ENCODE data around the gene CCDC138. TPM values are rescaled to one million over a fixed set of nuclear protein-coding genes. Genes with fewer than 3 reads are reported as not detected.

Gene CCDC138
- total and polyA plus RNA-seq, 2 of the 13 experiments (the other 11 are each of a cell fraction or from before 2014, with no cell fraction given): 5.6 to 32.5 TPM

- no peak for TF ChIP-seq MLLT10 (CRISPR knock-in tag; IDR thresholded peaks at IDR 0.05)
- TF ChIP-seq SOX13 (IDR thresholded peaks at IDR 0.05): peak; percentile 33; the same call in 1 of the 2 replicates
- peak in 1 of 2 experiments; percentile 54; a peak in 1 of 4 replicates for TF ChIP-seq SOX13 (CRISPR knock-in tag; conservative IDR thresholded peaks at IDR 0.05 in 1 of 2, IDR thresholded peaks at IDR 0.05 in 1 of 2)
- peak; percentile 93 for TF ChIP-seq ATF7-NPFF (CRISPR knock-in tag; IDR thresholded peaks at IDR 0.05; ENCODE audit: low read depth)
- no peak for TF ChIP-seq SMARCE1 (IDR thresholded peaks at IDR 0.05; ENCODE audit: borderline replicate concordance)
- TF ChIP-seq ZNF512B (CRISPR knock-in tag; IDR thresholded peaks at IDR 0.05; ENCODE audit: borderline replicate concordance): no peak; the same call in 1 of the 2 replicates
- TF ChIP-seq DRAP1 (CRISPR knock-in tag; IDR thresholded peaks at IDR 0.05): peak; percentile 80
- no peak for TF ChIP-seq ZFAT (CRISPR knock-in tag; conservative IDR thresholded peaks at IDR 0.05)
- TF ChIP-seq ZBTB34 (CRISPR knock-in tag; IDR thresholded peaks at IDR 0.05): peak; percentile 62; the same call in 1 of the 2 replicates
- peak; percentile 83; the same call in 1 of the 2 replicates for TF ChIP-seq ZNF333 (CRISPR knock-in tag; IDR thresholded peaks at IDR 0.05; ENCODE audit: borderline replicate concordance)
- TF ChIP-seq KDM6A (CRISPR knock-in tag; IDR thresholded peaks at IDR 0.05; ENCODE audit: low read depth): no peak
- TF ChIP-seq EP300 (IDR thresholded peaks at IDR 0.05; ENCODE audit: low read depth in 2 of 2, low read length in 2 of 2): 0 out of 4 replicates have a peak, but pooled peaks of 1 of the 2 experiments have one; percentile 16
- peak; percentile 42; the same call in 1 of the 2 replicates for TF ChIP-seq EP300 (CRISPR knock-in tag; IDR thresholded peaks at IDR 0.05; ENCODE audit: borderline replicate concordance)
- TF ChIP-seq SKIL (CRISPR knock-in tag; IDR thresholded peaks at IDR 0.05; ENCODE audit: borderline replicate concordance): peak; percentile 16; the same call in 1 of the 2 replicates
- TF ChIP-seq MBNL3 (CRISPR knock-in tag; conservative IDR thresholded peaks at IDR 0.05): no peak
- TF ChIP-seq SRSF9 (IDR thresholded peaks at IDR 0.05; ENCODE audit: borderline replicate concordance, insufficient read depth, low read depth, low read length, poor library complexity, severe bottlenecking): no peak
- peak; percentile 93 for TF ChIP-seq PHF8 (CRISPR knock-in tag; IDR thresholded peaks at IDR 0.05)
- TF ChIP-seq ZBTB38 (CRISPR knock-in tag; IDR thresholded peaks at IDR 0.05): peak; percentile 83
- no peak for TF ChIP-seq MEIS1 (CRISPR knock-in tag; IDR thresholded peaks at IDR 0.05; ENCODE audit: borderline replicate concordance)
- TF ChIP-seq ZFP62 (CRISPR knock-in tag; IDR thresholded peaks at IDR 0.05): no peak
- no peak for TF ChIP-seq HCFC1 (IDR thresholded peaks at IDR 0.05; ENCODE audit: low read depth, low read length)
- TF ChIP-seq ZNF83 (CRISPR knock-in tag; IDR thresholded peaks at IDR 0.05; ENCODE audit: borderline replicate concordance): peak; percentile 87; the same call in 1 of the 2 replicates
Measured at GRCh38 chr2:108786354-108787215, at the start of gene CCDC138 (continued).

All from HepG2 (cell line).